Kidney epithelial cell (primary cell): Measurements from ENCODE around the gene LATS1. TPM values are rescaled to one million over a fixed set of nuclear protein-coding genes. Genes with fewer than 3 reads are reported as not detected.
"Not testable (repeated sequence)": the region's sequence is repeated elsewhere in the genome, so short reads cannot be mapped to it uniquely, and the experiment has no call there.

Experiments used
- DNase-seq: peaks from one replicate; pipeline ENCODE4 v3.0.0-alpha.2; 2010; ENCODE audit warnings: low read depth
- H3K27me3 ChIP-seq: 2 replicates; pipeline ENCODE4 v1.6.0; 2011; ENCODE audit warnings: low read length; ENCODE audit not compliant: control insufficient read depth, insufficient read depth
- H3K36me3 ChIP-seq: 2 replicates; pipeline ENCODE4 v1.5.1; 2011; ENCODE audit warnings: low read length; ENCODE audit not compliant: control insufficient read depth, insufficient read depth
- H3K4me3 ChIP-seq: 2 replicates; pipeline ENCODE4 v1.5.1; 2011; ENCODE audit warnings: low read depth, mild to moderate bottlenecking, control low read depth, low read length
- CTCF ChIP-seq: IDR thresholded peaks from 2 replicates; pipeline ENCODE4 v1.5.1; 2011; ENCODE audit warnings: mild to moderate bottlenecking, moderate library complexity, low read length, control low read depth, inconsistent platforms; ENCODE audit not compliant: insufficient read depth, poor library complexity, severe bottlenecking
- total RNA-seq: library from RNA; depleted of rRNA; stranded (reverse); fragments of >200 nt; gene quantifications from 2 replicates; pipeline ENCODE4 v1.2.3, GENCODE V29; 2015

The LATS1 gene
- total RNA-seq, 1 donor from 2014 or later: 20.5 TPM

- no peak for TF ChIP-seq CTCF
- peak; percentile 65 for DNase-seq
- H3K36me3 ChIP-seq: no peaks in the 10 kb centered on the region
- H3K4me3 ChIP-seq: peak within 1 kb of the TSS; percentile 100
- no peaks in the 10 kb centered on the region for H3K27me3 ChIP-seq
Observed at GRCh38 chr6:149749594-149750135, 31.8 kb upstream of the LATS1 start, which contains the start of gene PCMT1. TSS of gene PCMT1 (plus strand) at chr6:149749741. CDS start at chr6:149749902, 161 bp downstream.

- H3K27me3 ChIP-seq, DNase-seq, H3K36me3 ChIP-seq: not testable (repeated sequence)
- H3K4me3 ChIP-seq: peak overlapping the region; percentile 100
Observed at GRCh38 chr6:149749082-149749593, 31.2 kb upstream of the LATS1 start.

- peak; percentile 20 for TF ChIP-seq CTCF
Observed at GRCh38 chr6:149746147-149746946, 28.4 kb upstream of the LATS1 start, which contains the start of gene NUP43. TSS of gene NUP43 (minus strand) at chr6:149746529. CDS start at chr6:149746495, 34 bp downstream.

GRCh38 chr6:149745252-149745651 is 27.4 kb upstream of the LATS1 start:
- H3K27me3 ChIP-seq: not testable (repeated sequence)
- peak overlapping the region; percentile 88 for H3K4me3 ChIP-seq

More at GRCh38 chr6:149746147-149746946, 28.4 kb upstream of the LATS1 start, which contains the start of gene NUP43:
- Histone ChIP-seq H3K27me3 (no peaks in the 10 kb centered on the region), H3K36me3 (no peaks in the 10 kb centered on the region), H3K4me3 (peak within 1 kb of the TSS; percentile 88)
- peak; percentile 79 for DNase-seq

GRCh38 chr6:149734915-149735314 is 17.0 kb upstream of the LATS1 start:
- no peak for TF ChIP-seq CTCF
- Histone ChIP-seq H3K36me3 (no peaks in the 10 kb centered on the region), H3K27me3 (no peaks in the 10 kb centered on the region)

More at GRCh38 chr6:149745252-149745651, 27.4 kb upstream of the LATS1 start:
- not testable (repeated sequence) for DNase-seq, H3K36me3 ChIP-seq

DNA sequence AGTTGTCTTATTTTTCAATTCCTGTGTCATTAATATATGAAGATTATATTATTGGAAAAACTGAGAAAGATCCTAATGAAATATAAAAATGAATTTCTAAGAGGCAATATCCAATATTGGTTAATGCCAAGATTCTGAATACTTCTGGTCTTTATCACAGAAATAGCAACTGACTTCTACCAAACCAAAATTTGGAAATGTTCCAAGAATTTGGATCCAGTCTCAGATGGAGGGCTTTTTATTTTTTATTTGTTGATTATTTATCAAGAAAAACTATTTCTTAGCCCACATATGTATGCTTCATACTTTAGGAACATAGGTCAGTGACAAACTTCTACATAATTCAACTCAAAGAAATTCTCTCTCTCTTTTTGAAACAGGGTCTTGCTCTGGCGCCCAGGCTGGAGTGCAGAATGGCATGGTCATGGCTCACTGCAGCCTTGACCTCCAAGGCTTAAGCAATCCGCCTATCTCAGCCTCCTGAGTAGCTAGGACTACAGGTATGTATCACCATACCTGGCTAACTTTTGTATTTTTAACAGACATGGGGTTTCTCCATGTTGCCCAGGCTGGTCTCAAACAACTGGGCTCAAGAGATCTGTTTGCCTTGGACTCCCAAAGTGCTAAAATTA is 15.3 kb upstream of the LATS1 start:
- DNase-seq: no peak
- TF ChIP-seq CTCF: no peak
- Histone ChIP-seq H3K4me3 (no peak overlapping the region), H3K27me3 (no peaks in the 10 kb centered on the region), H3K36me3 (no peaks in the 10 kb centered on the region)

More at GRCh38 chr6:149734915-149735314, 17.0 kb upstream of the LATS1 start:
- no peak for DNase-seq
- no peak overlapping the region for H3K4me3 ChIP-seq
